HG03460 (cell line): ENCODE measurements around the gene HSPB9.

Source experiments
- ATAC-seq: cut with Tn5 transposase; IDR thresholded peaks from one replicate; pipeline ENCODE4 v1.9.1; 2021; ENCODE audit not compliant: unreplicated experiment

Gene HSPB9

GRCh38 chr17:42118126-42118510, 4.5 kb upstream of the HSPB9 start:
- no peak for ATAC-seq

GRCh38 chr17:42118545-42118944, 4.1 kb upstream of the HSPB9 start:
- ATAC-seq = no peak

- ATAC-seq = no peak
These were observed 3.3 kb upstream of the HSPB9 start for GRCh38 chr17:42119301-42119700.

- no peak for ATAC-seq
These were observed 2.3 kb upstream of the HSPB9 start for GRCh38 chr17:42120161-42120769.

GRCh38 chr17:42120770-42121769, 1.5 kb upstream of the HSPB9 start, which contains the start of gene KAT2A:
Gene KAT2A, minus strand, starts transcription at chr17:42121367. Its CDS starts 63 bp downstream, at chr17:42121304.
- peak; percentile 64 for ATAC-seq

- no peak for ATAC-seq
These were observed 1.7 kb downstream of the HSPB9 start for GRCh38 chr17:42124256-42124655.

GRCh38 chr17:42125565-42125964, 3.0 kb downstream of the HSPB9 start:
- ATAC-seq = no peak

GRCh38 chr17:42126836-42127235, 4.2 kb downstream of the HSPB9 start:
- ATAC-seq = no peak

- ATAC-seq = no peak
These were observed 4.8 kb downstream of the HSPB9 start for GRCh38 chr17:42127414-42127813.

- no peak for ATAC-seq
These were observed 6.7 kb downstream of the HSPB9 start for GRCh38 chr17:42129109-42129837.

- no peak for ATAC-seq
These were observed 7.8 kb downstream of the HSPB9 start for GRCh38 chr17:42130310-42130936.

- ATAC-seq = no peak
These were observed 8.6 kb downstream of the HSPB9 start for GRCh38 chr17:42131232-42131631.

- ATAC-seq = no peak
These were observed 9.4 kb downstream of the HSPB9 start for GRCh38 chr17:42131981-42132432.

- ATAC-seq = peak; percentile 30
These were observed 10.3 kb downstream of the HSPB9 start for GRCh38 chr17:42132941-42133340.

GRCh38 chr17:42133461-42134041, 10.9 kb downstream of the HSPB9 start:
- peak; percentile 61 for ATAC-seq

GRCh38 chr17:42135151-42135550, 12.5 kb downstream of the HSPB9 start:
- no peak for ATAC-seq

- no peak for ATAC-seq
These were observed 13.4 kb downstream of the HSPB9 start for GRCh38 chr17:42135664-42136653.

- no peak for ATAC-seq
These were observed 14.0 kb downstream of the HSPB9 start for GRCh38 chr17:42136654-42137051.

- ATAC-seq = no peak
These were observed 16.3 kb downstream of the HSPB9 start for GRCh38 chr17:42138749-42139492.
